ENCODE data around the gene RBMS1.

DNA sequence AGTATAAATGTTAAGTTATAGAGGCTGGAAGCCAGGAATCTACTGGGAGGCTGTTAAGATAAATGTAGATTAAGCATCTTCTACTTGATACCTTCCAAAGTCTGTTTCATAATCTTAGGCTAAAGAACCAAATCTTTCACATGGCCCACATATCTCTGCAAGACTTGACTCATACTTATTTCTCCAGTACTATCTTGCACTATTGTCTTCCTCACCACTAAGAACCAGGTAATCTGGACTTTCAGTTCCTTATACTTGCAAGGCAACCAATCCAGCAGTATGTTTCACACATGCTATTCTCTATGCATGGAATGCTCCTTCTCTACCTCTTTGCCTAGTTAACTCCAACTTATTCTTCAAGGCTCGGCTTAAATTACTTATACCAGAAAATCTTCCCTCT is 62.2 kb downstream of the RBMS1 start:
- TF ChIP-seq, protein P1, sequence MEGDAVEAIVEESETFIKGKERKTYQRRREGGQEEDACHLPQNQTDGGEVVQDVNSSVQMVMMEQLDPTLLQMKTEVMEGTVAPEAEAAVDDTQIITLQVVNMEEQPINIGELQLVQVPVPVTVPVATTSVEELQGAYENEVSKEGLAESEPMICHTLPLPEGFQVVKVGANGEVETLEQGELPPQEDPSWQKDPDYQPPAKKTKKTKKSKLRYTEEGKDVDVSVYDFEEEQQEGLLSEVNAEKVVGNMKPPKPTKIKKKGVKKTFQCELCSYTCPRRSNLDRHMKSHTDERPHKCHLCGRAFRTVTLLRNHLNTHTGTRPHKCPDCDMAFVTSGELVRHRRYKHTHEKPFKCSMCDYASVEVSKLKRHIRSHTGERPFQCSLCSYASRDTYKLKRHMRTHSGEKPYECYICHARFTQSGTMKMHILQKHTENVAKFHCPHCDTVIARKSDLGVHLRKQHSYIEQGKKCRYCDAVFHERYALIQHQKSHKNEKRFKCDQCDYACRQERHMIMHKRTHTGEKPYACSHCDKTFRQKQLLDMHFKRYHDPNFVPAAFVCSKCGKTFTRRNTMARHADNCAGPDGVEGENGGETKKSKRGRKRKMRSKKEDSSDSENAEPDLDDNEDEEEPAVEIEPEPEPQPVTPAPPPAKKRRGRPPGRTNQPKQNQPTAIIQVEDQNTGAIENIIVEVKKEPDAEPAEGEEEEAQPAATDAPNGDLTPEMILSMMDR (IDR thresholded peaks at IDR 0.05; ENCODE audit: insufficient read depth, low read depth, low read length), result no peak
- no peak for TF ChIP-seq EZH2 (IDR thresholded peaks at IDR 0.05; ENCODE audit: insufficient read depth, low read length)
